HFF-Myc (cell line): Measurements from ENCODE around the gene NAXE.
A peak's percentile ranks its signal among the peaks of the same experiment; 100 is the strongest.
"Not testable (repeated sequence)": the region's sequence is repeated elsewhere in the genome, so short reads cannot be mapped to it uniquely, and the experiment has no call there.

Source experiments
- DNase-seq: peaks from one replicate; pipeline ENCODE4 v3.0.0-alpha.2; 2011; ENCODE audit warnings: low read depth; ENCODE audit errors: extremely low read depth
- H3K4me3 ChIP-seq: replicated peaks from 2 replicates; pipeline ENCODE4 v1.5.1; 2011; ENCODE audit warnings: low read depth, mild to moderate bottlenecking, control low read depth, low read length
- CTCF ChIP-seq: IDR thresholded peaks from 2 replicates; pipeline ENCODE4 v1.5.1; 2012; ENCODE audit warnings: mild to moderate bottlenecking, low read depth, low read length, control low read depth; ENCODE audit errors: missing control alignments

The NAXE gene

DNA sequence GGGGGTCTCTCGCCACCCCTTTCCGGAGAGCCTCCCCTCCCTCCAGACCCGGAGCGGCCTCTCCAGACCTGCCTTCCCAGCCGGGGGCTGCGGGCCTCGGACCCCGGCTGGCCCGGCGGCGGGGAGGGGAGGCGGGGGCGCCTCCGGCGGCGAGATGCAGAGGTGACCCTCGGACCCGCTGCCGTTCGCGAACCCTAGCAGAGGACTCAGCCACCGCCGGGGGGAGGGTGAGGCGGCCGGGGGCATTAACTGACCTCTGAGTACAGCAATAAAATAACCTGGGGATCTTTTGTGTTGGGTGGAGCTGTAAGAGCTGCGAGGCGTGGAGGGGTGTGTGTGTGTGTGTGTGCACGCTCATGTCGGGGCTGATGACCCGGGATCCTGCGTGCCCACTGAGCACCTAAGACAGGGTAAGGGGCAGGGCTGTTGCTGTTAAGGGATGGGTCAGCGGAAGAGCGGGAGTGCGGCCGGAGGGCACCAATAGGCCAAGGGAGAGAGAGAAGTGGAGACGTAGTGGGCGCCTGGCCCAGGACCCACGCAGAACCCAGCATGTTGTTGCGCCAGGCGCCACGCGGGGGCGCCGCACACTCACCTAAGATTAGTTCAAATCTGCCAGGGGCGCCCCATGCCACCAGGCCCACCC is 34.0 kb downstream of the NAXE start:
- peak; percentile 87 for TF ChIP-seq CTCF
- no peak for DNase-seq
- no peak overlapping the region for H3K4me3 ChIP-seq

GRCh38 chr1:156626079-156626438 is 34.5 kb downstream of the NAXE start:
- no peak overlapping the region for H3K4me3 ChIP-seq
- TF ChIP-seq CTCF: no peak
- no peak for DNase-seq

GRCh38 chr1:156627313-156627880 is 35.8 kb downstream of the NAXE start:
- no peak for DNase-seq

GRCh38 chr1:156629823-156630449 is 38.4 kb downstream of the NAXE start:
- H3K4me3 ChIP-seq: no peak overlapping the region
- DNase-seq: no peak
- TF ChIP-seq CTCF: no peak

More at GRCh38 chr1:156627313-156627880, 35.8 kb downstream of the NAXE start:
- peak; percentile 88 for TF ChIP-seq CTCF
- no peak overlapping the region for H3K4me3 ChIP-seq

DNA sequence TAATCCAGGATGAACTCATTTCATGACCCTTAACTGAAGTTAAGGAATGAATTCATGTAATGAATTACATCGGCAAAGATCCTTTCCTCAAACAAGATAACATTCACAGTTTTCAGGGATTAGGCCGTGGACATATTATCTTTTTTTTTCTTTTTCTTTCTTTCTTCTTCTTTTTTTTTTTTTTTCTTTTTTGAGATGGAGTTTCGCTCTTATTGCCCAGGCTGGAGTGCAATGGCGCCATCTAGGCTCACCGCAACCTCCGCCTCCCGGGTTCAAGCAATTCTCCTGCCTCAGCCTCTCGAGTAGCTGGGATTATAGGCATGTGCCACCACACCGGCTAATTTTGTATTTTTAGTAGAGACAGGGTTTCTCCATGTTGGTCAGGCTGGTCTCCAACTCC is 39.6 kb downstream of the NAXE start:
- DNase-seq, H3K4me3 ChIP-seq: not testable (repeated sequence)

DNA sequence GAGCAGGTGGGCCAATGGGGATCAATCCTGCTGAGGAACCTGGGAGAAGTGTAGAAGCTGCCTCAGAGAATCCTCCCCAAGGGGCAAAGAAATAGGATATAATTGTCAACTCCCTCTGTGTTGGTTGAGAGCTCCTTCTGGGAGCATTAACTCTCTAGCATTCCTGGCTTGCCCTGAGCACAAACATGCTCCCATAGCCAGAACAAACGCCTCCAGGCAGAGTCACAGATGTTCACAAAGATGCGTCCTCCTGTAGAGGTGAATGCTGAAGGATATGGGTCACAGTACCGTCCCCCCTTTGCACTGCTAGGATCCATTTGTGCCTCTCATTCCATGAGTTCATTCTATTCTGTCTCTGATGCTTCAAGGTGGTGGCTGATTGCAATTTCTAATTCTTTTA is 40.8 kb downstream of the NAXE start:
- no peak for DNase-seq
- TF ChIP-seq CTCF: no peak
- no peak overlapping the region for H3K4me3 ChIP-seq

DNA sequence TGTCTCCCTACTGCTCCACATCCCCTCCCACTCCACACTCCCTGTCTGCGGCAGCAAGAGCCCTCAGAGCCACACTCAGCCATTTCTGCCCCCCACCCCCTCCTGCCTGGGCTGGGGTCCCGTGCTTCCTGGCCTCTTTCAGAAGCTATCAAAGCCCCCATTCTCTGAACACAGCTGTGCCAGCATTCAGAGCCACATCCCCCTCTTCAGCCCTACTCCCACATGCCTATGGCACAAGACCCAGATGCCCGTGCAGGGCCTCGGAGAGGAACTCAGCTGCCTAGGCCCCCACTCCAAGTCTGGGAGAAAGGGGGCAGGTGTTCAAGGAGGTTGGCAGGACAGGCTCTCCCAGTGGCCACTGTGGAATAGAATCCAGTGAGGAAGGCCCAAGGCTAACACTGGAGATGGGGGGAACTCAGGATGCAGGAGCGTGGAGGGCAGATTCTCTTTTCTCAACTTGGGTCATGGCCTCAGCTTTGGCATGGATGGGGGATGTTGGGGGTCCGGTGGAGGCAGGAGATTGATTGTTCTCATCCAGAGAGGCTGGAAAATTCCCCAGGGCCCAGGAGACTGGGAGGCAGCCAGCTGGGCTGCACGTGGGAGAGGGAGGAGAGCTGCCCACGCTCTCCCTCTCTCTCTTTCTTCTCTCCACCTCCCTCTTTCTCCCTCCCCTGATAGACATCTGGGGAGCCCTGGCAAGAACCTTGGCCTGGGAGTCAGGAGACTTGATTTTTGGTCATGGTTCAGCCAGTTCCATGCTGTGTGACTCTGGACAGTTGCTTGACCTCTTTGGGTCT is 46.8 kb downstream of the NAXE start:
- DNase-seq: no peak
- TF ChIP-seq CTCF: no peak
- no peak overlapping the region for H3K4me3 ChIP-seq
